Hippocampal formation (tissue), 2 donors: Measurements from ENCODE around the gene PRRX1.

ENCODE experiments used
- DNase-seq, 2 donors: peaks; one replicate each; lab custom pipeline; 2025; lab: John Stamatoyannopoulos, UW

The PRRX1 gene

DNA sequence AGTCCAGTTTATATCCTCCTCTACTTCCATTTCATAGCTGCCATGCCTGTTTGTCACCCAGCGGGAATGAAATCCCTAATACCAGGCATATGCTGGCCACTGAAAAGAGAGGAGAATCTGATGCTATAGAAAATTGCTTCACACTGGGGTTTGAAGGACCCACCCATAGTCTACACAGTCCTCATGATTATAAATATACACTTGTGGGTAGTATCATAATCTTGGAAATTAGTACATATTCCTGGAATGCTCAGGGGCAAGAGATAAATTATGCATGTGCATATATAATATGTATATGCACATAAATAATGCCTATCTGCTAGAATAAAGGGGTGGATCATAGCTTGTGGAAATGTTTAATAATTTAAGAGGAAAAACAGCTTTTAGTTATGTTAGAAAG lies 105.8 kb downstream of the PRRX1 start:
- no peak for DNase-seq

DNA sequence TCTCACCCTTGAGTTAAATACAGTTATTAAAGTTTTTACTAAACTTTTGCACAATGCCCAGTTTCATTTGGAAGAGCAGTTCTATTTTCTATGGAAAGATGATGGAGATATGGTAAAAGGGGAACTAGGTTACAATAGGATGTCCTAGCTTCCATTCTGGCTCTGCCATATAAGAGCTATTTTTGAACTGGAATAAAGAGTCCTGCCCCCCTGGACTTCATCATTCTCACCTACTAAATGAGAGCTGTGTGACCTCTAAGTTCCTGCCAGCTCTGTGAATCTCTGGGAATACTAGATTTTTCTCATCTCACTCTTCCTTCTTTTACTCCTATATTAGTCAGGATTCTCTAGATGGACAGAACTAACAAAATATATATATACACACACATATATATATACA lies 106.3 kb downstream of the PRRX1 start:
- no peak for DNase-seq

DNA sequence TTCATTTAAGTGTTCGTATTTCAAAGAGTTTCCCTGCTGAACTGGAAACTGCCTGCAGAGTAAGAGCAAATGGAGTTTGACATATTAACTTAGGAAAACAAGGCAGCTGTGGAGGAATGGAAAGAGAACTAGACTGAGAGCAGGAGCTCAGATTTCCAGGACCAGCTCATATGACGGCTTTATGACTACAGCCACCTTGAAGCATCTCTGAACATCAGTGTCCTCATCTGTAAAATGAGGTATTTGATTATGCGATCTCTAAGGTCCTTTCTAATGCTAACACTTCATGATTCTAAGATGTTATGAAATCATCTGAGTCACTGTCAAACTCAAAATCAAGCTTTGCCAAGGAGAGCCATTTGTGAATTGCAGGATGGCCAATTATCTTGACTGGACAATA lies 112.3 kb downstream of the PRRX1 start:
- DNase-seq: no peak

DNA sequence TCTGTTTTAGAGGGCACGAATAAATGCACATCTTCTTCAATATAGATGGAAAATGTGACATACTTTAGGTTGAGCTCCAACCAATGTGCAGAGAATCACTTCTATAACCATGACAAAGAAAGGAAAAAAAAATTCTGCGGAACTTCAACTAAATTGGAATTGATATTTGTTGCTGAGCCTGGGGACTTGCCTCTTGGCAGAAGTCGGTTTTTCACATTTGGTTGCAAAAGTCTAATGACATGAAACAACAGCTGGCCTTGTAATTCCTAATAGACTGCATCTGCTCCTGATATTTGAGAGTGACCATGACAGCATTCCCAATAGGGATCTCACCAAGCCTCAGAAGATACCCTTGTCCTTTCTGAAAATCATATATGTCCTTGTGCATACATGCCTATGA lies 112.8 kb downstream of the PRRX1 start:
- DNase-seq: no peak
